ENCODE results near the gene PLSCR3.
"Not testable (repeated sequence)": the region's sequence is repeated elsewhere in the genome, so short reads cannot be mapped to it uniquely, and the experiment has no call there.

Gene PLSCR3

DNA sequence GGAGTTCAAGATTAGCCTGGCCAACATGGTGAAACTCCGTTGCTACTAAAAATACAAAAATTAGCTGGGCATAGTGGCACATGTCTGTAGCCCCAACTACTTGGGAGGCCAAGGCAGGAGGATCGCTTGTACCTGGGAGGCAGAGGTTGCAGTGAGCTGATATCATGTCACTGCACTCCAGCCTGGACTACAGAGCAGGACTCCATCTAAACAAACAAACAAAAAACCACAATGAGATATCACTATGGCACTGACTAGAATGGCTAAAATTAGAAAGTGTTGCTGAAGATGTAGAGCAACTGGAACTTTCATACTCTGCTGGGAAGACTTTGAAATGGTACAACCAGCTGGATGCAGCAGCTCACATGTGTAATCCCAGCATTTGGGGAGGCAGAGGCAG is 20.0 kb downstream of the PLSCR3 start:
- DNase-seq (ENCODE audit: low spot score) = no peak
- TF ChIP-seq, protein P1, sequence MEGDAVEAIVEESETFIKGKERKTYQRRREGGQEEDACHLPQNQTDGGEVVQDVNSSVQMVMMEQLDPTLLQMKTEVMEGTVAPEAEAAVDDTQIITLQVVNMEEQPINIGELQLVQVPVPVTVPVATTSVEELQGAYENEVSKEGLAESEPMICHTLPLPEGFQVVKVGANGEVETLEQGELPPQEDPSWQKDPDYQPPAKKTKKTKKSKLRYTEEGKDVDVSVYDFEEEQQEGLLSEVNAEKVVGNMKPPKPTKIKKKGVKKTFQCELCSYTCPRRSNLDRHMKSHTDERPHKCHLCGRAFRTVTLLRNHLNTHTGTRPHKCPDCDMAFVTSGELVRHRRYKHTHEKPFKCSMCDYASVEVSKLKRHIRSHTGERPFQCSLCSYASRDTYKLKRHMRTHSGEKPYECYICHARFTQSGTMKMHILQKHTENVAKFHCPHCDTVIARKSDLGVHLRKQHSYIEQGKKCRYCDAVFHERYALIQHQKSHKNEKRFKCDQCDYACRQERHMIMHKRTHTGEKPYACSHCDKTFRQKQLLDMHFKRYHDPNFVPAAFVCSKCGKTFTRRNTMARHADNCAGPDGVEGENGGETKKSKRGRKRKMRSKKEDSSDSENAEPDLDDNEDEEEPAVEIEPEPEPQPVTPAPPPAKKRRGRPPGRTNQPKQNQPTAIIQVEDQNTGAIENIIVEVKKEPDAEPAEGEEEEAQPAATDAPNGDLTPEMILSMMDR (IDR thresholded peaks at IDR 0.05; ENCODE audit: borderline replicate concordance, control extremely low read depth, extremely low read depth, insufficient read depth, missing control alignments) = no peak
- in situ Hi-C loops (cut with MboI; ENCODE audit: low sequenced_read_pairs, unreplicated experiment) = no loop called here

GRCh38 chr17:7370853-7371252 is 23.5 kb downstream of the PLSCR3 start:
- DNase-seq (ENCODE audit: low spot score) = no peak
- in situ Hi-C loops (cut with MboI; ENCODE audit: low sequenced_read_pairs, unreplicated experiment) = no loop called here
- TF ChIP-seq, protein P1 (IDR thresholded peaks at IDR 0.05; ENCODE audit: borderline replicate concordance, control extremely low read depth, extremely low read depth, insufficient read depth, missing control alignments) = no peak

DNA sequence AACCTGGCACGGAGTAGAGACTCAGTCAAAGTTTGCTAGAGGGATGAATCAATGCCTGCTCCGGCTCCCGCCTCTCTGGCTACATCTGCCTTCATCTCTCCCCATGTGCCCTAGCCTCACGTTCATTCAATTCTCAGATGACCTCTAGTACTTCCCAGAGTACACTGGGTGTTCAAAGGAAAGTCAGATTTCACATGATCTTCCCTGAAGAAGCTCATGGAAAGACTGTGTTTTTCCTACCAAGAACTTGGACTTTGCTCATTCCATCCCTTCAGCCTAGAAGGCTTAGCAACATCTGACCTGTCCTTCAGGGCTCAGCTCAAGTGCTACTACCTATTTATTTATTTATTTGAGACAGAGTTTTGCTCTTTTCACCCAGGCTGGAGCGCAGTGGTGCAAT is 24.5 kb downstream of the PLSCR3 start:
- in situ Hi-C loops (cut with MboI; ENCODE audit: low sequenced_read_pairs, unreplicated experiment) = no loop called here
- TF ChIP-seq, protein P1 (IDR thresholded peaks at IDR 0.05; ENCODE audit: borderline replicate concordance, control extremely low read depth, extremely low read depth, insufficient read depth, missing control alignments) = no peak
- DNase-seq (ENCODE audit: low spot score) = no peak

- in situ Hi-C loops (cut with MboI; ENCODE audit: low sequenced_read_pairs, unreplicated experiment); DNase-seq (ENCODE audit: low spot score): not testable (repeated sequence)
These were observed 25.7 kb downstream of the PLSCR3 start for GRCh38 chr17:7368599-7368994.

DNA sequence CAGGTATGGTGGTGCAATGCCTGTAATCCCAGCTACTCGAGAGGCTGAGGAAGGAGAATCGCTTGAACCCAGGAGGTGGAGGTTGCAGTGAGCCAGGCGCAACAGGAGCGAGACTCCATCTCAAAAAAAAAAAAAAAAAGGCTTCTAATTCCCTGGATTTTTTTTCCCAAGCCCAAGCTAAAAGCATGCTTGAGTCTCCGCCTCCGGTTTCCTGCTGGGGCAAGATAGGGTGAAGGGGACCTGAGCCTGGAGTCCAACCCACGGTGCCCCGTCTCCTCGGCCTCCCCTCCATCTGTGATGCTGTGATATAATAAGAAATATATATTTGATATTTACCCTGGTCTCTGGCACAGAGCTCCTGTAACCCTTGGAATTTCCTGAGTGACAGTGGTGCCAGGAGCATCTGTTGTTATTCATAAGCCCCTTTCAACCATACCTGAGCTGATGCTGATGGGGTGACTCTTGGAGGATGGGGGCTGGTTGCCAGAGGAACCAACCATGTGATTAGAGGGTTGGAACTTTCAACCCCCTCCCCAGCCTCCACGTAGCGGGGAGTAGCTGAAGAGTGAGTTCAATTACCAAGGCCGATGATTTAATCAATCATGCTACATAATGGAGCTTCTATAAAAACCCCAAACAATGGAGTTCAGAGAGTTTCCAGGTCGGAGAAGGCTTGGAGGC is 26.3 kb downstream of the PLSCR3 start:
- in situ Hi-C loops (cut with MboI; ENCODE audit: low sequenced_read_pairs, unreplicated experiment) = no loop called here
- TF ChIP-seq, protein P1 (IDR thresholded peaks at IDR 0.05; ENCODE audit: borderline replicate concordance, control extremely low read depth, extremely low read depth, insufficient read depth, missing control alignments) = no peak
- DNase-seq (ENCODE audit: low spot score) = no peak

DNA sequence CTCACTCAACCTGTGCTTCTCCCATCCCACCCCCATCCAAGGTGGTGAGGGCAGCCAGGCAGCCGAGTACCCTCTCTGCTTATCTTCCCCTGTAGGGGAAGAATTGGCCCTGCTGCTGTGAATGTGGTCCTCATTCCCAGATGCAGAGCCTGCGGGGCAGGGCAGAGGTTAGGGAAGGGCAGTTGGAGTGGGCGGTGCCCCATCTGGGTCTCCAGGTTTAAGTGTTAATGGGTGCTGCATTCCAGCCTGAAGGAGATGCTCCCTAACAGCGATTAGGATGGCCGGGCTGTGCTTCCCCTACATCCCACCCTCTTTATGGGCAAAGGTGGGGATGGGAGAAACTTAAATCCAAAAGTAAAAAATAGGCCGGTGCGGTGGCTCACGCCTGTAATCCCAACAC is 27.2 kb downstream of the PLSCR3 start:
- in situ Hi-C loops (cut with MboI; ENCODE audit: low sequenced_read_pairs, unreplicated experiment) = no loop called here
- DNase-seq (ENCODE audit: low spot score) = no peak
- TF ChIP-seq, protein P1 (IDR thresholded peaks at IDR 0.05; ENCODE audit: borderline replicate concordance, control extremely low read depth, extremely low read depth, insufficient read depth, missing control alignments) = no peak

DNA sequence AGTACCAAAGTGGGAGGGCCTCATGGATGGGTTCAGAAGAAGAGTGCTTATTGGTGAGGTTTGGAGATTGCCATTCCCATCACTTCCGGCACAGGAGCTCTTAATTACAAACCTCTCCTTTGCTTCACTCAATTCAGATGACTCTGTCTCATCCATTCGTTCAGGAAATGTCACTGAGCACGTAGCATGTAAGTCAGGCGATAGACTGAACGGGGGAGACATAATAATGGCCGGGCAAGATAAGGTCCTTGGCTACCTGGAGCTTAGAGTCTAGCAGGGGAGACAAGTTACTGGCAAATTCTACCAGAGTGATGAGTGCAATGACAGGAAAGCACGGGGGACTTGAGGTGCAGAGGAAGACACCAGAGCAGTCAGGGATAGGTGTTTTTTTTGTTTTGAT is 28.4 kb downstream of the PLSCR3 start:
- DNase-seq (ENCODE audit: low spot score); in situ Hi-C loops (cut with MboI; ENCODE audit: low sequenced_read_pairs, unreplicated experiment): not testable (repeated sequence)

- in situ Hi-C loops (cut with MboI; ENCODE audit: low sequenced_read_pairs, unreplicated experiment) = no loop called here
- TF ChIP-seq, protein P1 (IDR thresholded peaks at IDR 0.05; ENCODE audit: borderline replicate concordance, control extremely low read depth, extremely low read depth, insufficient read depth, missing control alignments) = no peak
- DNase-seq (ENCODE audit: low spot score) = no peak
These were observed 31.0 kb downstream of the PLSCR3 start for GRCh38 chr17:7363311-7363710.
